M059J (cell line): ENCODE results near the gene KRT72. TPM values are rescaled to one million over a fixed set of nuclear protein-coding genes. Genes with fewer than 3 reads are reported as not detected.

Experiments
- DNase-seq: peaks from one replicate; pipeline ENCODE4 v3.0.0-alpha.2; 2012; ENCODE audit warnings: low read depth
- total RNA-seq: library from RNA; depleted of rRNA; stranded (reverse); fragments of >200 nt; shearing (Covaris generic); gene quantifications from 2 replicates; pipeline ENCODE4 v1.2.3, GENCODE V29; 2014

Gene KRT72
- total RNA-seq, 1 experiment from 2014 or later: not detected

DNA sequence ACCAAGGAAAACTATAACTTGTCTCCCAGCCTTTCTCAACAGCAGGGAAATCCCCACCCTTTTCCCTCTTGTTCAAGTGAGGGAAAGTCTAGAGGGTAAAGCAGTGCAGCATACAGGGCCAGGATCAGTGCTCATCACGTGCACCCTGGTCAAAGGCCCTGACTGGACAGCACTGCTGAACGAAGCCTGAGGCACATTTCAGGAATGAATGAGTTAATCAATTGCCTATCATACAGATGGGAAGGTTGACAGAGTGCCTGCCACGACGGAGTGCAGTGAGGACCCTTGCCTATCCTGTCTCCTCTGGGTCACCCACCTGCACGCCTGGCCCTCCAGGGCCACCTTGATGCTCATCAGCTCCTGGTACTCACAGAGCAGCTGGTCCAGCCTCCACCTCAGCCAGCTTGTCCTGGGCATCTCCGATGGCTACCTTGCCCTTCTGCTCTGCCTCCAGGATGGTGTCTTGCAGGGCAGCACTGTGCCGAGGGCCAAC is 28.8 kb upstream of the KRT72 start:
- no peak for DNase-seq

DNA sequence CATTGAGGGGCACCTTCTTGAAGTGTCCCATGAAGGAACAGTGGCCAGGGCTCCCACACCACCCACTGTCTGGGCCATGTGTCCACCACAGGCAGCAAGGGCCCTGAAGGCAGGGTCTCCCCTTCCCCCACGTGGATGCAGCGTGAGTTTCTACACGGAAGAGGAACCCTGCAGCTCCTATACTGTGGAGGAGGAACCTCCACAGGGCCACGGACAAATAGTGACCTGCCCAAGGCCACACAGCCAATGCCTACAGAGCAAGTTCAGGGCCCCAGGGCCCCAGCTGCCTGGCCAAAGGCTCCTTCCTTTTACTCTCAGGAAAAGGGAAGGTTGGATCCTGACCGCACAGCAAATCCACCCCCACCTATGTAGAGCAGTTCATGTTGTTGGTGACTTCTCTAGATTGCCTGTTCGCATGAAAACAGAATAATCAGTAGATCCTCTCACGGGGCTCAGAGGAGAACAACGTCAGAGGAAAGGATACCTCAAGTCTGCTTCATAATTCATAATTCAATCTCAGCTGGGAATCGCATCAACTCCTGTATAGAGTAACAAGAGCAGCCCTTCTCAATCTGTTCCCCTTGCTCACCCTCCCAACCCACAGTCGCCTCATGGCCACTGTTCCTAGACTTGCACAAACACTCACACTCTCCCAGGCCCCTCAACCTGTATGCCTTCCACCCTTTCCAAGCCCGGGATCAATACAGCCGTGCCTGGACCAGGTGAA is 28.2 kb upstream of the KRT72 start:
- DNase-seq: no peak

DNA sequence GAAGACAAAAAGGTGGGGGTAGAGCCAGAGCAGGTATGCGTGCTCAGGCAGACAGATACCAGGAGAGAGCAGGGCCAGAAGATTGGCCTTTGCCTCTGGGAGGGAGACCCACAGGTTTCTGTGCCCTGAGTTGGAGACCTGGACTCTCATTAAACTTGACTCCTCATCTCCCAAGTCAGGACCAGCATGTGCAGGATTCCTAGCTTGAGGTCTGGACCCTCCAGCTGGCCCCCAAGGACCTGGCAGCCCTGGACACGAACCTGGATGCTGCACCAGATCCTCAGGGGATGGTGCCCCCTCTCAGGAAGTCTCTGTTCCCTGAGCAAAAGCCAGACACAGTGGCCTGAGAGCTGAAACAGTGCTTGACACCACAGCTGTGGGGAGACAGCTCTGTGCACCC is 27.6 kb upstream of the KRT72 start:
- DNase-seq: no peak

DNA sequence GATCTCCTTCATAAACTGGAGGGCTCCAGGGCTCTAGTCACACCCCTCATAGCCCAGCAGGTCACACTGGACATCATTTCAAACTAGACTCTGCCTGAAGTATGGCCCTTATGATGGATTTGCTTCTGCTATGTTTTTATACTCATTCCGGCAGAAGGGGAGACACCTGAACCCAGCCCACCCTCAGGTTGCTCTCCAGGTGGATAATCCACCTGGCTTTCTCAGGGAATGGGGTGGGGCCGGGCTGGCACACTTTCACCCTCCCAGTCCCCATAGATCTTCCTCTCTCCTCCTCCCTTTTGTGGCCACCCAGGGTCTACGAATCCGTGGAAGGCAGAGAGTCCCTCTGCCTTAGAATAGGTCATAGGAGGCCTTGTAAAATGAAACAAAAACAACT is 26.8 kb upstream of the KRT72 start:
- no peak for DNase-seq

DNA sequence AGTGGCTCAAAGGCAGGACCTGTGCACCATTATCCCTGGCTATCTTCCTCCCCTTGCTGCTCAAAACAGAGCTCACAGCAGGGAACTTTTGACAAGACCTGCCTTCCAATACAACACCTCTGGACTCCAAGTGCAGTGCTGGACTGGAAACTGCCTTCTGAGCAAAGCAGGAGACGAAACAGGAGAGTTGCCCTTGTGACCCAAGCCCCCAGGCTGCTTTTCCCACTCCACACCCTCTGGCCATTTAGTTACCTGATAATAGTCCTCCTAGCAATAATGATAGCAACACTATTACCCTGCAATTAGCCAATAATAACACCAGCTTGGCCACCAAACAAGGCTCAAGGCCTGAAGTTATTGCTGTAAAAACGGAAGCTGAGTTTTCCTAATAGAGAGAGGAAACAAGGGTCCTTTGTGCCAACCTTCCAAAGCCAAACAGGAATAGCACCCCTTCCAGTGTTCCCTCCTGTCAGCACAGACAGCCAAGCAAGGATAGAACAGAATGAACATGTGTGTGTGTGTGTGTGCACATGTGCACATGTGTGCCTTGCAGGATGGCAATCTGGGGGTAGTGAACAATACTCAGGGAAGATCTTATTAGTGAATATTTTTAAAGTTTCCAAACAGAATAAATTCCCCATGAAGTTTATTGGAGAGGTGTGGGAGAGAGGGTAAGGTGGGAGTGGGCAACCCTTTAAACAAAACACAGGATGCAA is 26.3 kb upstream of the KRT72 start:
- no peak for DNase-seq

DNA sequence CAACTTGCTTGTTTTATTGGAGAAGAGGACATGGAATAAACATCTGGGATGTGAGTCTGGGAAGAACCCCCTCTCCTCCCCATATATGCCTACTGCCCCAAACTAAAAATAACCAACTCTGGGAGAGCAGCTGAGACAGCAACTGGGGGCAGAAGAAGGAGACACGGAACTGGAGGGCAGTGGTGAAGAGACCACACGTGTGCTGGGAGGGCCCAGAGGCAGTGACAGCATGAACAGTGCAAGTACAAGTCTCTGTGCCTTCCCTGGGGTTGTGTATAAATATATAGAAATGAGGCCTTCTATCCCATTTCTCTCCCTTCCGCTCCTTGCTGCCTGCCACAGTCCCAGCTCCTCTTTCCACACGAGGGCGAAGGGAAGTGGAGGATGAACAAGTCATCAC is 21.1 kb upstream of the KRT72 start:
- DNase-seq: no peak

DNA sequence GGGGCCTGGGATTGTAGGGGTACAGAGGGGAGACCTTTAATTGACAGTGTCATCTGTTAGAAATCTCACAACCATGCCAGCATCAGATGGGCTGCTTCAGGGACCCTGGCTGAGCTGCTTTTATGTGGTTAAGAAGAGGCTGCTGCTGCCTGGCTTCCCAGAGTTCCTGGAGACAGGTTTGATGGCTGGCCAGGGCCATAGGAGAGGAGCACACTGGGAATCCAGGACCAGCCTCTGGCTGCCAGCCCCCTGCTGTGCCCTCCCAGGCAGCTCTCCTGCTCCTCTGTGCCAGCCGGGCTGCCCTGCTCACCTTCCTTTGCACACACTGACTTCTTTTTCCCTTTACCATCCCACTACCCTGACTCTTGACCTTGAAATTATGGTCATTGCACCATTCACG is 17.6 kb upstream of the KRT72 start:
- DNase-seq: no peak

DNA sequence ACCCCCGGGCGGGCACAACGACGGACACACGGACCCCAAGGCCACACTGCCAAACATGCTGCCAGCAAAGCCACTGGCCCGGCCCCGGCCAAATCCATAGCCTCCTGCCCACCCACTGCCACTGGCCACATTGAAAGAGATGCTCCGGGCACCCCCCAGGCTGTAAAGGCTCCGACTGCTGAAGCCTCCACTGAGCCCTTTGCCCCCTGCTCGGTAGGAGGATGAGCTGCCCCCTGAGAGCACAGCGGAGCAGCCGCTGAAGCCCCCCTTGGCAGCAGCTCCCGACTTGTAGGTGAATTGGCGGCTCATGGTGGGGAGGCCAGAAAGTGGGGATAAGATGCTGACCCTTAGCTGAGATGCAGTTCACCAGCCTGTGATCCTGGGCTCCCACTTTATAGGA is 17.0 kb upstream of the KRT72 start, which contains the start of gene KRT73:
TSS of gene KRT73 (minus strand) at position 344 of the 400 bp plus-strand sequence. CDS start at position 309, 35 bp downstream.
- DNase-seq: no peak

DNA sequence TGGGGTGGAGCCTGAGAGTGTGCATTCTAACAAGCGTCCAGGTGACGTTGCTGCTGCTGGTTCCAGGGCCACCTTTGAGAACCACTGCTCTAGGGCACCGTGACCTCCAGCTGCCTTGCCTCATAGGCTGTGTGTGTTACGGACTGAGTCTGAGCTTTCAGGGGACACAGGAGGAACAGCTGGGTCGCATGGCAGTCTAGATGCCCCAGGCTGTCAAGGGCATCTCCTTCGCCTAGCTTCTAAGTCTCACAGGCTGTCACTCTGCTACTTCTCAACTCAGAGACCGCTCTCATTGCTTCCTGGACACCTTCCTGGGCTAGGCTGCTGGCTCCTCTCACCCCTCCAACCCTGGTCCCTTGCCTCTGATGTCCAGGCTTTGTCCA is 16.1 kb upstream of the KRT72 start:
- no peak for DNase-seq

DNA sequence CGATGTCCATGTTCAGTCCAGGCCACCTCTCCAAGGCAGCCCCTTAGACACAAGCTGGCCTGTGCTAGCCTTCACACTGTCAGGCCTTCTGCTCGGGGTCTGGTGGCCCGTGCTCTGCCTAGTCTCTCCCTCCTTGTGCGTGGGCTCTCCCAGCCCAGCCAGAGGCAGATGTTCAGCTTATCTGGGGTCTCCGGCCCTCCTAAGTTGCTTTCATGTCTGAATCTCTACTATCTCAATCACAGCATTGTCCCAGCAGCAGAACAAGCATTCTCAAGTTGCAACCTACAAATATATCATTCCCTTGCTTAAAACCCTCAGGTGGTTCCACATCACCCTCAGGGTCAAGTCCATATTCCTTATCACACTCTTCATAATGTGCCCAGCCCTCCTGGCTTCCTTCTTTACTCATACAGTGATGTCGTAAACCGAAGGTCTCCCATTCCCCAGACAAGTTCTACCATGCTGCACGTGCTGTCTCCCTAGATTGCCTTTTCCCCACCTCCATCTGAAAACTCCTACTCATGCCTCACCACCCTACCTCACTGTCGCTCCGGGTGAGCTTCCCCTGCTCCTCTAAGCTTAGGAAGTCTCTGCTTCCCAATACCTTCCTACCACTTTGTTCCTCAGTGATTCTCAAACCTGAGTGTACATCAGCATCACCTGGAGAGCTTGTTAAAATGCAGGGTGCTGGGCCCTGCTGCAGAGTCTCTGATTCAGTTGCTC is 15.6 kb upstream of the KRT72 start:
- DNase-seq: no peak

DNA sequence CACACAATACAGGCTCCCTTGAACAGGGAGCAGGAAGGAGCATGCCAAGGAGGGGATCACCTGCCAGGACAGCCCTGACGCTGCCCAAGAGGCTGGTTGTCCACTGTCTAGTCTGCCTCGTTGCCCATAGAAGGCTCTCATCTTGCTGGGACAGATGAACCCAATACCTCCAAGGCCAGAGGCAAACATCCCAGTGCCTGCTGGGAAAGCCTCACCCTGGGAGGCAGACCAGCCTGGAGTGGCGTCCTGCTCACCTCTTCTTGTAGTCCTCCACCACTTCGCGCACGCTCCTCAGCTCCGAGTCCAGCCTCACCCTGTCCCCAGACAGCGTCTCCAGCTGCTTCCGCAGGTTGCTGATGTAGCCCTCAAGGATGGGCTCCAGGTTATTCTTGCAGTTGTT is 14.6 kb upstream of the KRT72 start:
- DNase-seq: no peak

DNA sequence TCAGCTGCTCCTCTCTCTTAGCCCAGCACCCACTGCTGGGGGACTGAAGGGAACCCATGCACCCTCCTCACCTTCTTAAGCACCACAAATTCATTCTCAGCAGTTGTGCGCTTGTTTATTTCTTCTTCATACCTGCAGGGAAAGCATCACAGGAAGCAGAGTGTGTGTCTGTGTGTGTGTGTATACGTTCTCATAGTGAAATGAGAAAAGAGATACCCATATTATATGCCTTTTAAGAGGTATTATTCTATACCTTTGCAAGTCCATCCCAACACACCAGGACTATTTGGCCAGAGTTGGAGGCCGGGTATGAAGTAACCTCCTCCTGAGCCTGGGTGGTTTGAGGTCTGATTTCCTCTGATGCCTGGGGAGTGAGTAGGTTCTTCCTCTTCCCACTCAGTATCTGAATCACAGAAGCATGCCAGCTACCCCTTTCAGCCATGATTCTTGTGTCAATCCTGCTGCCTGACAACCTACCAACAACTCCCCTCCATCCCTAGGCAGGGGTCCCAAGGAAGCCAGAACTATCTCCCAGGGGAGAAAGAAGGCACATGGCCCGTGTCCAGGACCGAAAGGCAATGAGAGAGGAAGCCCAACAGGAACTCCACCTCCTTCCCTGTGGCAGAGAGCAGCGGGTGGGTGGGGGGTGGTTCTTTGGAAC is 14.1 kb upstream of the KRT72 start:
- DNase-seq: peak; percentile 7

DNA sequence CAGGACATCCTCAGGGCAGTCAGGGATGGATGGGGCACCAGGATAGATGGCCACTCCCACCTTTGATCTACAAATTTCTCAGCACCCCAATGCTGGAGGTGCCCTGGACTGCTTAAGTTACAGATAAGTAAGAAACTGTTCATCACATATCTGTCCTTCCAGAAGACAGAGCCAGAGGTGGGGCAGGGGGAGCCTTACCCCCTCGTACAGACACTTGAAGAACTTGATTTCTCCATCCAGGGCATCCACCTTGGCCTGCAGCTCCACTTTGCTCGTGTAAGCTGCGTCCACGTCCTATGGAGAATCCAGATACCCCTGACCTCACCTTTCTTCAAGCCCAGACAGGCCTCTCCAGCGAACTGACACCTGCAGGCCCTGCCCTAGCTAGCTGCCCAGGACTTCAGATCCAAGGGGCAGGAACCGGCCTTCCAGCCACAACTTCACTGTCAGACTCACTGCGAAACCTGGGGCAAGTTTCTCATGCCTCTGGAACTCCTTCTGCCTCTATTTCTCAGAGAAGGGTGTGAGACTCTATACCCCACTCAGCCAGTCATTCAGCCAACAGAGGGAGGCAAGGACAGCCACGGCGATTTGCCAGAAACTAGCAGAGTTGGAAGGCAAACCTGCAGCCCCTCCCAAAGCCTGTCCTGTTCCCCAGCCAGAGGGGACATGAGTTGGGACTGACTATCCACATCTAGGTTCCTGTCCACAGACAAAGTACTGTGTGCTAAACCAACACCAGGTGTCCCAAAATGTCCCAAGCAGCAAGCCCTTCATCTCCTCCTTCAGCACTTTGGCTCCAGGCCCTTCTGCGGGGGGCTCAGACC is 13.3 kb upstream of the KRT72 start:
- DNase-seq: no peak

DNA sequence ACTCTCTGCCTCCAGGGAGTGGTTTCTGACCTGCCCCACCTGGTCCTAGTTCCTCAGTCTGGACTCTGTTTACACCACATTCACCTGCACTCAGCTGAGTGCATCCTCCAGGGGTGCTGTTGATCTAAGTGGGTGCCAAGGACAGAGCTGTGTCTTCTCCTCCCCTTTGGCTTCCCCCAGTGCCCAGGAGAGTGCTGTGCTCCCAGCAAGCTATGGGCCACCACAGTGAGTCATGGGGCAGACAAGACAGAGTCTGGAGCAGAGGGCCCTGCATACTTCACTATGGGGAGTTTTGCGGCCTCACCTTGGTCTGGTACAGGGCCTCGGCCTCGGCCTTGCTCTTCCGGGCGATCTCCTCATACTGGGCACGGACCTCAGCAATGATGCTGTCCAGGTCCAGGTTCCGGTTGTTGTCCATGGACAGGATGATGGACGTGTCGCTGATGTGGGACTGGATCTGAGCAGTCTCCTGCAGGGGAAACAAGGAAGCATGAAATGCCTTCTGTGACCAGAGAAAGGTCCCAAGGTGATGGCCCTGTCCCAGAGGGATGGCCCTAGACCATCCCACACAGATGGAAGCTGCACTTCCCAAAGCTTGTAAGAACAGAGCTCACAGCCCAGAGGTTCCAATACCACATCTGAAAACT is 12.2 kb upstream of the KRT72 start:
- DNase-seq: no peak

DNA sequence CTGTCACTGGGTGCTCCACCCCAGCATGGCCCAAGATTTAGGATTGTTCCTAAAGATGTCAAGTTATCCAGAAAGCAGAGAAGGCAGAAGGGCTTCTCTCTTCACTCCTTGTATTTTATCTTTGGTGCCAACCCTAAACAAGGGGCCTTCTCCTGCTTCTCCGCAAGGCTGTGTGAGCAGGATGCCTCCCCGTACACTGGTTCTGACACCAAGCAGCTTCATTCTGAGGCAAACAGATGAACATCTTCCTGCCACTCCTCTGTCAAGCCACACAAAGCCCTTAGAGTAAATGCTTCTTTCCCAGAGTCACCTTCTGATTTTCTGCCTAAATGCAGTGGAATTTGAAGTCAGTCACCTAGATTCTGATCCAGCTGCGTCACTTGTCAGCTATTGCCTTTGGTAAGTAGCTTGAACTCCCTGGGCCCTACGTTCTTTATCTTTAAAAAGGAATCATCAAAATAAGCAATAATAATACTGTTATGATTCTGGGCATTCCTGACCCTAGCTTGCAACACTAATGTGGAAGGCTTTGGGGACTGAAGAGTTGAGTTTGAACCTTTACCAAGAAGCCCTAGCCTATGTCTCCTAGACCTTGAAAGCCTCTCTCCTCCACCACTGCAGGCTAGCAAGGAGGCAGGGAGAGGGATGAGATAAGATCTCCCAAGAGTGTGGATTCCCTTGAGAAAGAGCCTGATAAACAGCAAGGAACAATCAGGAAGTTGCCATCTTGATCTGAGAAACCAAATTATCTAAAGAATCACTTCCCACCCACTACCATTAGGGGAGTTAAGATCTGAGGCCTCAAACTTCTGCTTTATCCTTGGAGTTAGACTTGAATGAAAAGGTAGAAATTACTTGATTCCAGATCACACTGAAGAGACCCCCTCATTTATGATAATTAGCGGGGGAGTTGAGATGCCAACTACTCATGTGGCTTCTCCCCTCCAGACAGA is 11.4 kb upstream of the KRT72 start:
- DNase-seq: no peak

DNA sequence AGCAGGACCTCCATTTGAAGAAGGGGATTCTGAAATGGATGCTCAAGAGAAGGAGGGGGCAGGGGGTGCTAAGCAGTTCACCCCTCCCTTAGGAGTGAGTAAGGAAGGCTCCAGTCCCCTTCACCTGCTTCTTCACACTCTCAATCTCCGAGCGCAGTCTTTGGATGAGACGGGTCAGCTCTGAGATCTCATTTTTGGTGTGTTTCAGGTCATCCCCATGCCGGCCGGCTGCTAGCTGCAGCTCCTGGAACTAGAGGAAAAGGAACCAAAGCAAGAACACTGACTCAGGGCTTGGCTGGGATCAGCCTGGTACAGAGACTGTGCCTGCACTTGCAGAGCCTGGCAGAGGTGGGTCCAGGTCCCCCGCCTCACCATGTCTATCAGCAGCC is 9.8 kb upstream of the KRT72 start:
- DNase-seq: no peak

DNA sequence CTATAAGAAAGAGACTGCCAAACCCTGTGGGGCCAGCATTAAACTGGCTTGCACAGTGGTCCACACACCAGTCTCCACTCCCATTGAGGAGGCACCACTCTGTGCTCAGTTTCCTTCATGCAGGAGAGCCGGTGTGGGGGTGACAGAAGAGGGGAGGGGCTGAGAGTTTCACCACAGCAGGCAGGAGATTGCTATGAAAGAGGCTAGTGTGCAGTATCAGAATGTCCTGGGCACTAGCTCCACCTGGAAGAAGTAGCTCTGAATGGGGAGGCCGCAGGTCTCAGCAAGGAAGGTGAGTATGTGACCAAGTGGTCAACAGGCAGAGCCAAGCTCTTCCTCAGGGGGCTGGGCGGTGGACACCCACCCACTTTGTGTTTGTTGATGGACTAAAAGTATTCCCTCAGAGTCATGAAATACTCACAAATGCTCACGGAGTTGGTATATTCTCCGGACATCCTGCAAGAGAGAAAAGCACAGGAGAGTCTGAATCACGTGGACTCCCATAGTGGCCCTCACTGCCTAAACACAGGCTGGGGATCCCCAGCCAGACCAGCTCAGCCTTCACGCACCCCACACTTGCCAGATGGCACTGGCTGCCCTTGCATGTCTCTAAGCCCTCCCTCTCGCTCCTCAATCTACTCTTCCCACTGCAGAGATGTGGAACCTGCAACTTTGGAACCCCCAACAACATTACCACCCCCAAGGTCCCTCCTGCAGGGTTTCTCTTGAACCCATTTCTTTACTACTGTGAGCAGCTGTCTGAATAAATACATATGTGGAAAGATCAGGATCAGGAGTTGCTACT is 7.8 kb upstream of the KRT72 start:
- DNase-seq: no peak

DNA sequence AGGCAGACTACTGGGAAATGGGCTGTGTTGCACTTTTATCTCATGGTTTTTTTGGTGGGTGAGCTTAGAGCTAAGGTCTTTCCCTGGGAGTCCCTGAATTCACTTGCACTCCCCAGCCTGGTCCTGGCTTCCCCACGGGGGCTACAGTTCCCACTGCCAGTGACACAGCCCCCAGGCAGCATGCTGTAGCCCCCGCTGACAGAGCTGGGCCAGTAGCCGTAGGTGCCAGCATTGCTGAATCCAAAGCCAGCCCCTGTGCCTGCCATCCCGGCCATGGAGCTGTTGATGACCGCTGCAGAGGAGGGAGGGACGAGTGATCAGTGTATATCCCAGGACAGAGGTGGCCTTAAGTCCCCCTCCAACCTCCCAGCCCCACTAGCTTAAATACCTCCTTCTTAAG is 6.9 kb upstream of the KRT72 start:
- no peak for DNase-seq

DNA sequence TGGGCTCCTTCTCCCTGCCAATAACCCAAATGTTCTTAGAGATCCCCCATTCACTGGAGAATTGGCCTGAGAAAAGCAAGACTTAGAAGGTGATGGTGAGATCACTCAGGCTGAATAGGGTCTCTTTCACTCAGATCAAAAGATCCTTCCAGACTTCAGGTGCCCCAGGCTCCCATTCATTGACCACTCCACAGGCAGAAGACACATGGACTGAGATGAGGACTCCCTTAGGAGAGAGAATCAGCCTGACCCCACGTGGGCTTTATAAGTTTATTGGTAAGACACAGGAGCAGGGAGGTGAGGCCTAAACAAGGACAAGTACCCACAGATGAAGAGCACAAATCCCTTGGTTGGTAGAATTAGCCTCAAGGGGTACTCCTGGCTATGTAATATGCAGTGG is 6.1 kb upstream of the KRT72 start:
- DNase-seq: no peak
